G401.6 (cell line): ENCODE results near the gene FOXP1.
"Not testable (repeated sequence)": the region's sequence is repeated elsewhere in the genome, so short reads cannot be mapped to it uniquely, and the experiment has no call there.

Experiments
- FAIRE-seq: peaks from 2 replicates; lab custom pipeline; 2012; peaks lifted over from hg19 to GRCh38; lab: Jason Lieb, UNC

The FOXP1 gene

GRCh38 chr3:71450162-71450561, 133.4 kb downstream of the FOXP1 start:
- FAIRE-seq = no peak

GRCh38 chr3:71447803-71448202, 135.7 kb downstream of the FOXP1 start:
- no peak for FAIRE-seq

GRCh38 chr3:71447197-71447596, 136.3 kb downstream of the FOXP1 start:
- FAIRE-seq = no peak

GRCh38 chr3:71446734-71447133, 136.8 kb downstream of the FOXP1 start:
- FAIRE-seq = no peak

GRCh38 chr3:71446260-71446659, 137.3 kb downstream of the FOXP1 start:
- no peak for FAIRE-seq

- no peak for FAIRE-seq
These were observed 138.7 kb downstream of the FOXP1 start for GRCh38 chr3:71444861-71445259.

- no peak for FAIRE-seq
These were observed 139.3 kb downstream of the FOXP1 start for GRCh38 chr3:71444028-71444860.

GRCh38 chr3:71443332-71443731, 140.2 kb downstream of the FOXP1 start:
- FAIRE-seq = no peak

GRCh38 chr3:71442652-71443042, 140.9 kb downstream of the FOXP1 start:
- FAIRE-seq = no peak

- no peak for FAIRE-seq
These were observed 141.4 kb downstream of the FOXP1 start for GRCh38 chr3:71441925-71442651.

GRCh38 chr3:71441217-71441924, 142.2 kb downstream of the FOXP1 start:
- FAIRE-seq = no peak

- FAIRE-seq = no peak
These were observed 144.6 kb downstream of the FOXP1 start for GRCh38 chr3:71438904-71439303.

GRCh38 chr3:71438071-71438685, 145.3 kb downstream of the FOXP1 start:
- no peak for FAIRE-seq

- FAIRE-seq = no peak
These were observed 147.2 kb downstream of the FOXP1 start for GRCh38 chr3:71436337-71436736.

GRCh38 chr3:71435836-71436235, 147.7 kb downstream of the FOXP1 start:
- not testable (repeated sequence) for FAIRE-seq

- FAIRE-seq = no peak
These were observed 149.9 kb downstream of the FOXP1 start for GRCh38 chr3:71433631-71434030.

- FAIRE-seq = no peak
These were observed 151.2 kb downstream of the FOXP1 start for GRCh38 chr3:71432044-71432975.

GRCh38 chr3:71430941-71431552, 152.5 kb downstream of the FOXP1 start:
- no peak for FAIRE-seq

- no peak for FAIRE-seq
These were observed 153.9 kb downstream of the FOXP1 start for GRCh38 chr3:71429597-71429988.

GRCh38 chr3:71428841-71429596, 154.5 kb downstream of the FOXP1 start:
- FAIRE-seq = no peak
